Measurements from ENCODE around the gene GRM7. TPM values are rescaled to one million over a fixed set of nuclear protein-coding genes. Genes with fewer than 3 reads are reported as not detected.

The GRM7 gene
- polyA plus RNA-seq, 6 donors from 2014 or later, result not detected

DNA sequence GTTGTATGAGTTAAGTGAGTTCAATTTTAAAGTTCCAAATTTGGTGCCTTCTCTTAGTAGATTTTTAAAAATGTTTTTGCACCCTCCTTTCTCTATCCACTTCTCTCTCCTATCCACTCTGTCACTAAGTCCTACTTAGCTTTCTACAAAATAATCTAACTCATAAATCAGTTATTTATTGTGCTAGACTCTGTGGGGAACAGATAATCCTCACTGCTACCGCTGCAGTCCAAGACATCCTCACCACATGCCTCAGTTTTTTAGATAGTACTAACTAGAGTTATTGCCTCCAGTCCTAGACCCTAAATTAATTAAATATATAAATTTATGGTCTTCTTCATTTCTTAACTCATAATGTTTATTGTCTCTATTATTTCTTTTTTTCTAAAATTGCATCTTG lies 576.3 kb downstream of the GRM7 start:
- DNase-seq, result no peak
- Mint-ChIP-seq H3K27me3 (no peaks in the 10 kb centered on the region), H3K36me3 (no peaks in the 10 kb centered on the region), H3K4me3 (no peak overlapping the region), H3K27ac (no peak overlapping the region), H3K9me3 (peaks cover 0 to 27% (median 11%) of the 10 kb centered on the region in 7 donors), H3K4me1 (no peaks in the 10 kb centered on the region)
- ATAC-seq (ENCODE audit: low read depth in 2 of 2), result no peak

GRCh38 chr3:7439101-7439680 lies 578.3 kb downstream of the GRM7 start:
- no peaks in the 10 kb centered on the region for H3K36me3 Mint-ChIP-seq
- no peaks in the 10 kb centered on the region for H3K4me1 Mint-ChIP-seq
- no peak overlapping the region for H3K27ac Mint-ChIP-seq
- no peak for ATAC-seq (ENCODE audit: low read depth in 2 of 2)
- no peak overlapping the region for H3K4me3 Mint-ChIP-seq
- no peak for DNase-seq
- H3K9me3 Mint-ChIP-seq, result peaks cover 0 to 19% (median 5%) of the 10 kb centered on the region in 7 donors
- H3K27me3 Mint-ChIP-seq, result no peaks in the 10 kb centered on the region

DNA sequence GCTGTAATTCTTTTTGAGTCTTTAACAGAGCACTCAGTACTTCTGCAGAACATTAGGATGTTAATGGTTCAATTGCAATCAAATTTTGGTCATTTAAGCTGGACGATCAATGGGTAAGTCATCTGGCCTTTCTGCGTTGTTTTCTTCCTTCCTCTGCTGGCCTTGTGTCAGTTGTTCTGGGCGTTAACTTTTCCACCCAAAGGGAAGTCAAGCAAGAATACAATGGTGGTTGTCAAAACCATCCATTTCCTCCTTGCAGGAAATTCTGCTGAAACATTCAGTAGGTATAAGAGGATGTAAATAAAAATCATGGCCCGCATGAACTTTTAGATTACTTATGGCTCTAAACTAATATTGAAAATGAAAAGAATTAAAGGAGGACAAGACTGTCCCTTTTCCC lies 584.0 kb downstream of the GRM7 start:
- Mint-ChIP-seq H3K4me1 (no peaks in the 10 kb centered on the region), H3K4me3 (no peak overlapping the region), H3K27ac (no peak overlapping the region), H3K36me3 (no peaks in the 10 kb centered on the region), H3K9me3 (peaks cover 3 to 21% (median 9%) of the 10 kb centered on the region in 7 donors), H3K27me3 (no peaks in the 10 kb centered on the region)
- no peak for ATAC-seq (ENCODE audit: low read depth in 2 of 2)
- DNase-seq, result no peak

GRCh38 chr3:7445331-7445730 lies 584.4 kb downstream of the GRM7 start:
- ATAC-seq (ENCODE audit: low read depth in 2 of 2) (no peak), DNase-seq (no peak)
- no peaks in the 10 kb centered on the region for H3K4me1 Mint-ChIP-seq
- H3K9me3 Mint-ChIP-seq, result peaks cover 3 to 21% (median 9%) of the 10 kb centered on the region in 7 donors
- no peaks in the 10 kb centered on the region for H3K27me3 Mint-ChIP-seq
- H3K27ac Mint-ChIP-seq, result no peak overlapping the region
- H3K36me3 Mint-ChIP-seq, result no peaks in the 10 kb centered on the region
- H3K4me3 Mint-ChIP-seq, result no peak overlapping the region

GRCh38 chr3:7447197-7447769 lies 586.4 kb downstream of the GRM7 start:
- Mint-ChIP-seq H3K4me3 (peak overlapping the region in 1 of 8 donors; percentile 5), H3K27me3 (no peaks in the 10 kb centered on the region), H3K4me1 (no peaks in the 10 kb centered on the region), H3K27ac (peak overlapping the region in 1 of 6 donors; percentile 6), H3K36me3 (no peaks in the 10 kb centered on the region), H3K9me3 (peaks cover 3 to 20% (median 11%) of the 10 kb centered on the region in 7 donors)
- DNase-seq, result no peak
- peak; percentile 51 to 55 for ATAC-seq (ENCODE audit: low read depth in 2 of 2)

GRCh38 chr3:7456386-7456785 lies 595.5 kb downstream of the GRM7 start:
- H3K27ac Mint-ChIP-seq, result no peak overlapping the region
- H3K27me3 Mint-ChIP-seq, result no peaks in the 10 kb centered on the region
- H3K9me3 Mint-ChIP-seq, result peaks cover 0 to 10% (median 3%) of the 10 kb centered on the region in 7 donors
- ATAC-seq (ENCODE audit: low read depth in 2 of 2) (no peak), DNase-seq (no peak)
- H3K4me1 Mint-ChIP-seq, result no peaks in the 10 kb centered on the region
- no peaks in the 10 kb centered on the region for H3K36me3 Mint-ChIP-seq
- no peak overlapping the region for H3K4me3 Mint-ChIP-seq

DNA sequence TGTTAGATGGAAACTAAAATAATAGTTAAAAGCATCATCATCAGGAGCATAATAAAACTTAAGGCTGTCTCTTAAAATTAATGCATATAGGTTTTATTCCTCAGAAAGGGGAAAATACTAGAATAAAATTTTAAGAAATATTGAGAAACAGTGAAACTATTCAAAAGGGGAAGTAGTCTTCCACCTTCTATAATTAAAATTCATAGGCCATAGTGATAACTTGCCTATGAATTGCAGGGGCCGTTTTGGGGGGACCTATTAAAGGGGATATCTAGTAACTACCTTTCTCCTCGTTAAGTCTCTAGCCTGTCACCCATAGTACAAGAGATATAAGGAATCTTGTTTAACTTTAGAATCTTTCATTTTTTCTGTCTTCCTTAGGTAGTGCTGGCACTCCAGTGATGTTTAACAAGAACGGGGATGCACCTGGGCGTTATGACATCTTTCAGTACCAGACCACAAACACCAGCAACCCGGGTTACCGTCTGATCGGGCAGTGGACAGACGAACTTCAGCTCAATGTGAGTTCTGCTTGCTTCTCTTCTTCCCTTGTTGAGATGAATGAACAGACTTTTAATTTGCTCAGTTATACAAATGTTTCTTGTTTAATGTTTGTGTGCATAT lies 600.4 kb downstream of the GRM7 start:
- DNase-seq, result no peak
- no peak overlapping the region for H3K27ac Mint-ChIP-seq
- peaks cover 0 to 4% (median 0%) of the 10 kb centered on the region in 3 donors for H3K27me3 Mint-ChIP-seq
- no peak overlapping the region for H3K4me3 Mint-ChIP-seq
- H3K9me3 Mint-ChIP-seq, result peaks cover 0 to 12% (median 6%) of the 10 kb centered on the region in 7 donors
- H3K36me3 Mint-ChIP-seq, result no peaks in the 10 kb centered on the region
- peak in 1 of 2 donors; percentile 28 for ATAC-seq (ENCODE audit: low read depth in 2 of 2)
- H3K4me1 Mint-ChIP-seq, result no peaks in the 10 kb centered on the region

DNA sequence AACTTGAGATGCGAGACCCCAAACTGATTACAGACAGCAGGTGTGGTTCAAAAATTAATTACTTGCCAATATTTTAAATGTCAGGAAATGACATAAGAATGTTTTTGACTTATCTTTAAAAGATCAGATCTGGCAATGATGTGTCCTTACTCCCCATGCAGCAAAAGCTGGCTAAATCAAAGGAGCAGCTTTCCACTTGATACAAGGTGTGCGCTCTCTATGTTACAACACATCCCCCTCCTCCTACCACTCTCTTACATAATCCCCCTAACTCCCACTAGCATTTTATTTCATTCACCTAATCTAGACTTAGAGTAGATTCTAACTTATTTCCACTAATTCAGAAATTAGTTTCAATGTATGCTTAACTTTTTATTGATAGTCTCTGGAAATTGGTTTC lies 609.0 kb downstream of the GRM7 start:
- no peaks in the 10 kb centered on the region for H3K27me3 Mint-ChIP-seq
- ATAC-seq (ENCODE audit: low read depth in 2 of 2) (no peak), DNase-seq (no peak)
- H3K4me3 Mint-ChIP-seq, result no peak overlapping the region
- H3K9me3 Mint-ChIP-seq, result peaks cover 0 to 9% (median 5%) of the 10 kb centered on the region in 7 donors
- H3K36me3 Mint-ChIP-seq, result no peaks in the 10 kb centered on the region
- no peaks in the 10 kb centered on the region for H3K4me1 Mint-ChIP-seq
- H3K27ac Mint-ChIP-seq, result no peak overlapping the region

GRCh38 chr3:7484636-7485035 lies 623.7 kb downstream of the GRM7 start:
- no peaks in the 10 kb centered on the region for H3K36me3 Mint-ChIP-seq
- ATAC-seq (ENCODE audit: low read depth in 2 of 2), result no peak
- no peak for DNase-seq
- peaks cover 0 to 11% (median 5%) of the 10 kb centered on the region in 7 donors for H3K9me3 Mint-ChIP-seq
- no peaks in the 10 kb centered on the region for H3K4me1 Mint-ChIP-seq
- no peak overlapping the region for H3K4me3 Mint-ChIP-seq
- H3K27ac Mint-ChIP-seq, result peak overlapping the region in 1 of 6 donors; percentile 65
- no peaks in the 10 kb centered on the region for H3K27me3 Mint-ChIP-seq

- no peak for DNase-seq
- Mint-ChIP-seq H3K27me3 (no peaks in the 10 kb centered on the region), H3K4me3 (no peak overlapping the region), H3K27ac (no peak overlapping the region), H3K36me3 (no peaks in the 10 kb centered on the region), H3K4me1 (no peaks in the 10 kb centered on the region), H3K9me3 (peaks cover 0 to 11% (median 4%) of the 10 kb centered on the region in 7 donors)
- no peak for ATAC-seq (ENCODE audit: low read depth in 2 of 2)
Measured at GRCh38 chr3:7487763-7488162, 626.8 kb downstream of the GRM7 start.

DNA sequence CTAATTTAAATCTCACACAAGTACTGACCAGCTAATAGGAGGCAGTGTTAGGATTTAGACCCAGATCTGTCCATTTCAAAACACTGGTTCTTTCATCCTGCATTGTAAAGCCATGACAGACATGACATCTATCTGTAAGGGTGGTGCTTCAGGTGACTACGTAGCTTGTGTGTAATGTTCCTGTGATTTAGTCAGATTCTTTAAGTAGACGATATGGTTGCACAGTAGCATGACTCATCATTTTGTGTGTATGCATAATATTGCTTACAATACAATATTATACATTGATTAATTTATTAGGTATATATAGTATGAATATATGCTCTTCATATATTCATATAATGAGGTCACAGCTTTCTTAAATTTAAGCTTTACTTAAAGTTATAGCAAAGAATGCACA lies 628.5 kb downstream of the GRM7 start:
- ATAC-seq (ENCODE audit: low read depth in 2 of 2) (no peak), DNase-seq (no peak)
- Mint-ChIP-seq H3K4me1 (no peaks in the 10 kb centered on the region), H3K36me3 (no peaks in the 10 kb centered on the region), H3K27ac (no peak overlapping the region), H3K27me3 (no peaks in the 10 kb centered on the region), H3K4me3 (no peak overlapping the region), H3K9me3 (peaks cover 0 to 10% (median 5%) of the 10 kb centered on the region in 7 donors)

DNA sequence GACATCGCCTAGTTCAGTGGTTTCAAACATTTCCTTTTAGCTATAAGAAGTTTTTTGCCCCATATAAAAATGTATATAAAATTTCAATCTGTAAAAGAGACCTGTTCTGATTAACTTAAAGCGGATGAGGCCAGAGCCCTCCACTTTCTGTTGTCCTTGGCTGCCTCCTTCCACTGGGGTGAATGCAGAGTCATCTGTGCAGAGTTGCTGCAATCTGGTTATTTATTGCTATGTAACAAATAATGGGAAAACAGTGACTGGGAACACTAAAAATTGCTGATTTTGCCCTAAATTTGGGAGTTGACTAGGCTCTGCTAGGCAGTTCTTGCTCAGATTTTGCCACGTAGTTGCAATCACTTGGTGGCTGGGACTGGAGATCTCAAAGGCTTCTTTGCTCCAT lies 637.8 kb downstream of the GRM7 start:
- Mint-ChIP-seq H3K4me1 (no peaks in the 10 kb centered on the region), H3K9me3 (peaks cover 0 to 17% (median 5%) of the 10 kb centered on the region in 7 donors), H3K27me3 (no peaks in the 10 kb centered on the region), H3K36me3 (no peaks in the 10 kb centered on the region), H3K27ac (no peak overlapping the region), H3K4me3 (no peak overlapping the region)
- ATAC-seq (ENCODE audit: low read depth in 2 of 2) (no peak), DNase-seq (no peak)

DNA sequence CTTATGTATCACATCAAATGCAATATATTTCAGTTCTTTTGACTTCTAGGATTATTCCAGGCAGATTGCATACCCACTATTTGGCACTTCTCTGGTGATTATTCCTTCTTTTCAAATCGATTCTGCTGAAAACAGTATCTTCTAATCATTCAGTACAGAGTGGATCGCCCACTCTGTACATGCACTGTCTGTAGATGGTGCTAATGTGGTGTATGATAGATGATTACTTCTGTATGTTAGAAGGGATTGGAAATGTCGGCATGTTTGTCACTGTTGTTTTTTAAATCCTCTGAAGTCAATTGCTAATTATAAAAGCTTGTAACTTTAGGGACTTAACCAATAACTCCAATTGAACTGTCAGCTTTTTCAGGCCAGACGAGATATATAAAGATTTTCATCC lies 642.5 kb downstream of the GRM7 start:
- Mint-ChIP-seq H3K27ac (no peak overlapping the region), H3K4me1 (no peaks in the 10 kb centered on the region), H3K4me3 (no peak overlapping the region), H3K36me3 (no peaks in the 10 kb centered on the region), H3K27me3 (no peaks in the 10 kb centered on the region), H3K9me3 (peaks cover 0 to 11% (median 0%) of the 10 kb centered on the region in 7 donors)
- ATAC-seq (ENCODE audit: low read depth in 2 of 2) (no peak), DNase-seq (no peak)
